Non-pigmented ciliary epithelial cell (primary cell): ENCODE results near the gene PVRIG.
A peak's percentile ranks its signal among the peaks of the same experiment; 100 is the strongest.
"Not testable (repeated sequence)": the region's sequence is repeated elsewhere in the genome, so short reads cannot be mapped to it uniquely, and the experiment has no call there.

Source experiments
- DNase-seq: peaks from one replicate; pipeline ENCODE4 v3.0.0-alpha.2; 2010; ENCODE audit warnings: low read depth

The PVRIG gene

GRCh38 chr7:100234660-100235317 lies 15.0 kb downstream of the PVRIG start:
- not testable (repeated sequence) for DNase-seq

- DNase-seq, result not testable (repeated sequence)
Measured at GRCh38 chr7:100239975-100240374, 20.2 kb downstream of the PVRIG start.

- not testable (repeated sequence) for DNase-seq
Measured at GRCh38 chr7:100243385-100243784, 23.6 kb downstream of the PVRIG start.

- DNase-seq, result not testable (repeated sequence)
Measured at GRCh38 chr7:100244988-100245605, 25.3 kb downstream of the PVRIG start.

GRCh38 chr7:100246121-100246864 lies 26.5 kb downstream of the PVRIG start:
- not testable (repeated sequence) for DNase-seq

GRCh38 chr7:100246865-100247137 lies 27.1 kb downstream of the PVRIG start:
- DNase-seq, result not testable (repeated sequence)

GRCh38 chr7:100247152-100247757 lies 27.5 kb downstream of the PVRIG start:
- peak; percentile 22 for DNase-seq

- no peak for DNase-seq
Measured at GRCh38 chr7:100248483-100248882, 28.7 kb downstream of the PVRIG start.

- DNase-seq, result no peak
Measured at GRCh38 chr7:100257017-100257416, 37.3 kb downstream of the PVRIG start.

- DNase-seq, result not testable (repeated sequence)
Measured at GRCh38 chr7:100259984-100260383, 40.2 kb downstream of the PVRIG start.

GRCh38 chr7:100262896-100263295 lies 43.1 kb downstream of the PVRIG start:
- not testable (repeated sequence) for DNase-seq

GRCh38 chr7:100264223-100264622 lies 44.5 kb downstream of the PVRIG start:
- DNase-seq, result not testable (repeated sequence)

- not testable (repeated sequence) for DNase-seq
Measured at GRCh38 chr7:100264669-100265165, 45.0 kb downstream of the PVRIG start.

GRCh38 chr7:100265851-100266250 lies 46.1 kb downstream of the PVRIG start:
- not testable (repeated sequence) for DNase-seq

- DNase-seq, result no peak
Measured at GRCh38 chr7:100266576-100267354, 47.0 kb downstream of the PVRIG start.

GRCh38 chr7:100267648-100268047 lies 47.9 kb downstream of the PVRIG start:
- no peak for DNase-seq

- not testable (repeated sequence) for DNase-seq
Measured at GRCh38 chr7:100268882-100269281, 49.1 kb downstream of the PVRIG start.

- not testable (repeated sequence) for DNase-seq
Measured at GRCh38 chr7:100269306-100270045, 49.7 kb downstream of the PVRIG start.

- DNase-seq, result not testable (repeated sequence)
Measured at GRCh38 chr7:100270046-100270918, 50.5 kb downstream of the PVRIG start.
